GM19023 (cell line): ENCODE results near the gene WDR59.

Experiments
- ATAC-seq: cut with Tn5 transposase; IDR thresholded peaks from one replicate; pipeline ENCODE4 v1.9.1; 2021; ENCODE audit warnings: mild to moderate bottlenecking, moderate library complexity; ENCODE audit not compliant: unreplicated experiment

The WDR59 gene

GRCh38 chr16:74984194-74984528 lies 762 bp downstream of the WDR59 start:
- no peak for ATAC-seq

DNA sequence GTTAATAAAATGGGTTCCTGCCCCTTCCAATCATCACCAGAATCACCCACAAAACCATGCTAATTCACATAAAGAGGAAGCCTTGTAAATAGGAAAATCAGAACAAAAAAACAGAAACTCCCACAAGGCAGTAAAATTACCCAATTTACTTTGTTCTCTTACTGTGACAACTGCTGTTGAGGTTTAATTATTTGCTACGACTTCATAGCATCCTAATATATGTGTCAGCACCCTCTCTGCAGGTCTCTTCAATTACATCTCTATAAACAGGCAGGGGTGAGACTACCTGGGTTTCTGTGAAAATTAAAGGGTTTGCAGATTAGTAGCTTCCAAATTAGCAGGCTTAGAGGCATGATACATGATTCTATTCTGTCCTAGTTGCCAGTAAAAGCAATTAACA lies 2.7 kb downstream of the WDR59 start:
- no peak for ATAC-seq

DNA sequence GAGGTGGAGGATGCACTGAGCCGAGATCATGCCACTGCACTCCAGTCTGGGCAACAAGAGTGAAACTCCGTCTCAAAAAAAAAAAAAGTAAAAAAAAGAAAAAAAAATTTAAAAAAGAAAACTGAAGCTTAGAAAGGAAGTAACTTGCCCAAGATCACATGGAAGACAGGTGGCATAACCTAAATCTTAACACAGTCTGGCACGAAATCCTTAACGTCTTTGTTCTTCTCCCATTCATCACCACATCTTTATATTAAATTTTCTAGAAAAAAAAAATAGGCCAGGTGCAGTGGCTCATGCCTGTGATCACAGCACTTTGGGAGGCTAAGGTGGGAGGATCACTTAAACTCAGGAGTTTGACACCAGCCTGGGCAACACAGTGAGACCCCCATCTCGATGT lies 9.3 kb downstream of the WDR59 start:
- no peak for ATAC-seq

- no peak for ATAC-seq
These were observed 11.6 kb downstream of the WDR59 start for GRCh38 chr16:74973304-74973703.

DNA sequence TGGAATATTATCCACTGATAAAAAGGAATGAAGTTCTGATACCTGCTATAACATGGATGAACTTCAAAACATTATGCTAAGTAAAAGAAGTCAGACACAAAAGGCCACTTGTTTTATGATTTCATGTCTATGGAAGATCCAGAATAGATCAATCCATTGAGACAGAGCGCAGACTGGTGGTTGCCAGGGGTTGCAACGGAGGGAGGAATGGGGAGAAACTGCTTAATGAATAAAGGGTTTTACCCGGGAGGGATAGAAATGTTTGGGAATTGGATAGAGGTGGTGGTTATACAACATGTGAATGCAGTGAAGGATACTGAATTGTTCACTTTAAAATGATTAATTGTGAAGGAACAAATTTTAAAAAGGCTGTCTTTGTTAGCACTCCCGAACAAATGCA lies 30.2 kb downstream of the WDR59 start:
- no peak for ATAC-seq

GRCh38 chr16:74951681-74952080 lies 33.2 kb downstream of the WDR59 start:
- no peak for ATAC-seq

DNA sequence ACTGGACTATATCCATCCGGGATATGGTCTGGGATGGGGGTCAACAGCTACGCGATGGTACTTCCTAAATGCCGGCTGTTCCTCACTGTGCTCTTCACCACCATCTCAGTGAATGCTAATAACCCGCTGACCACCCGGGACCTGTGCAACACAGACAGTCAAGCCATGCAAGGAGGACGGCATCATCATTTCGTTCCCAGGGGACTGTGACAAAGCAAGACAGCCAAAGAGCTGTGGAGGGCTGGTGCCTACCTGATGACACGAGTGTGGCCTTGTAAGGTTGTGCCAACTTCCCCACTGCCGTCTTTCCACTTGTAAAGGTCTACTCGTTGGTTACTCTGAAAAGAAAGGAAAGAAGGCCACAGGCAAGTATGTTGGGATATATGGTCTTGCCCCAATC lies 33.7 kb downstream of the WDR59 start:
- no peak for ATAC-seq

DNA sequence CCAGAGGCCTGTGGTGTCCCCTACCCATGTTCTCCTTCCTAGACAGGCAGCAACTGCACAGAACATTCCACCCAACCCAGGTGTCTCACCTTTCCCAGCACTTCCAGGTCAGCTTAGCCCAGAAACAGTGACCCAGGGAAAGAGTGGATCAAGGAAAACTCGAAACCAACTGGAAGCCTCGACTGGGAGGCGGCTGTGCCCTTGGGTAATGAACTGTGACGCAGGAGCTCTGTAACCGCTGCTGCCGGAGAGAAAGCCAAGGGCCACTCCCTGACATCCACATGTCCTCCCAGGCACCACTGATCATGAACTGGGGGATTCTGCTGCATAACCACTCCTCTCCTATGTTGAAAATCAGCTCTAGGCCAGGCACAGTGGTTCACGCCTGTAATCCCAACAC lies 34.4 kb downstream of the WDR59 start:
- ATAC-seq: no peak

GRCh38 chr16:74949309-74949708 lies 35.6 kb downstream of the WDR59 start:
- no peak for ATAC-seq

GRCh38 chr16:74944466-74944865 lies 40.5 kb downstream of the WDR59 start:
- no peak for ATAC-seq

GRCh38 chr16:74942977-74943918 lies 41.7 kb downstream of the WDR59 start:
- ATAC-seq: no peak

DNA sequence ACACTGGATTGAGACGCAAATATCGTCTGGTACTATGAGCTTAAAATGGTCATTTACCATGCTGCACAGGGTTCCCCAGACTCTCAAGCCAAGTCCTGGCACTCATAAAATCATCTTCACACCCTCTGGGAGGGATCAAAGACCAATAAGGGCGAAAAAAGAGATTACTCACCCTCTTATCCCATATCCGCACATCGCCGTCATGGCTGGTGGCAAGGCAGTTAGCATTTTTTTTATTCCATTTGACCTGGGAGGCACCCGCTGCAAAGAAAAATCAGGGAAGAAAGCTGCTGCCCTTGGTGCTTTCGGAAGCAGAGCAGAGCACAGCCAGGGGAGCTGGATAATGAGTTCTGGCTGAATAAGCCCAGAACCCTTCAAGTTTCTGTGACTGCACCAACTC lies 42.4 kb downstream of the WDR59 start:
- ATAC-seq: no peak

DNA sequence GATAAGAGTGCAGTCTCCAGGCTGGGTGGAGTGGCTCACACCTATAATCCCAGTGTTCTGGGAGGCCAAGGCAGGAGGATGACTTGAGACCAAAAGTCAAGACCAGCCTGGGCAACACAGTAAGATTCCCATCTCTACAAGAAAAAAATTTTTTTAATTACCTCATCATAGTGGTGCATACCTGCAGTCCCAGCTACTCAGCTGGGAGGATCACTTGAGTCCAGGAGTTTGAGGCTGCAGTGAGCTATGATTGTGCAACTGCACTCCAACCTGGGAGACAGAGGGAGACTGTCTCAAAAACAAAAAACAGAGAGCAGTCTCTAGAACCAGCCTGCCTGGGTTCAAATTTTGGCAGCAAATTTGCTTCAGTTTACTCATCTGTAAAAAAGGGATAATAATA lies 45.2 kb downstream of the WDR59 start:
- no peak for ATAC-seq

GRCh38 chr16:74936902-74937560 lies 47.9 kb downstream of the WDR59 start:
- peak; percentile 93 for ATAC-seq

- no peak for ATAC-seq
These were observed 53.5 kb downstream of the WDR59 start for GRCh38 chr16:74931445-74931844.

GRCh38 chr16:74929636-74930035 lies 55.3 kb downstream of the WDR59 start:
- ATAC-seq: no peak

GRCh38 chr16:74926805-74927204 lies 58.1 kb downstream of the WDR59 start:
- no peak for ATAC-seq

GRCh38 chr16:74923766-74924460 lies 61.0 kb downstream of the WDR59 start:
- ATAC-seq: no peak

DNA sequence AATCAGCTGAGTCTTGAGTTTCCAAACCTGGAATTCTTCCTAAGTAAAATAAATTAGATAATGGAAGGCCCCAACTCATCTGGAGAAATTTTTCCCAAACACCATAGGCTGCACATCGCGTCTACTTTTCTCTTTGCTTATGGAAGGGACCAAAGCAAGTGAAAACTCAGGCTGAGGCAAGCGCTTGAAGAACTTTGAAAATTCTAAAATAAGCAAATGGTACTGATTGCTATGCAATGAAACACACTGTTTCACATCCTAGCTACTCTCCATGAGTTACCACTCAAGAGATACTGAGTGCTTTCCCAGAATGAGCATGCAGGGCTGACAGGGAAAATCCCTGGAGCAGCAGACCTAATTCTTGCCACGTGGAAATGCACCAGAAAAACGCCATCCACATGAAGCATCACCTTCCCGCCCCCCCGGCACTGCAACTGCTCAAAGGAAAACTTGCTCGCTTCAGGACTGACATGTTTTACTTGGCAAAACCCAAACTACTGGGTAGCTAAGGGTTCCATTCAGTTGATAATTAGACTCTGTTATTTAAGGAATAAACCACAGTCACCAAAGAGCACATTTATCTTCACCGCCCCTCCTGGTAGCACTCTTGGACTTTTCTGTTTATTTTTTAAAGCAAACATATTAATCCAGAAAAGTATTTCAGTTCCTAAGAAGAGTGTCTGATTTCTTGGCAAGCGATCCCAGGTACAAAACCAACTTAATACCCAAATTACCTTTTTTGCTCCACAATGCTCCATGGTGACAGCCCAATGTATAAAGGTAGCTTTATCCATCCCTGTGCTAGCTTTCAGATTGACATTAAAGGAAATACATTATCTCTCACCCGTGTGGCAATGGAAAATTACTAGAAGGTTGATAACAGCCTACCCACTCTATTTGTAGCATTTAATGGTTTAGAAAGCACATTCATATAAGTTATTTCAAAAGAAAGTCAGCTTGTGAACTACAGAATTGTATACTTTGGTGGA lies 62.5 kb downstream of the WDR59 start:
- no peak for ATAC-seq

- ATAC-seq: no peak
These were observed 63.9 kb downstream of the WDR59 start for GRCh38 chr16:74921051-74921450.

DNA sequence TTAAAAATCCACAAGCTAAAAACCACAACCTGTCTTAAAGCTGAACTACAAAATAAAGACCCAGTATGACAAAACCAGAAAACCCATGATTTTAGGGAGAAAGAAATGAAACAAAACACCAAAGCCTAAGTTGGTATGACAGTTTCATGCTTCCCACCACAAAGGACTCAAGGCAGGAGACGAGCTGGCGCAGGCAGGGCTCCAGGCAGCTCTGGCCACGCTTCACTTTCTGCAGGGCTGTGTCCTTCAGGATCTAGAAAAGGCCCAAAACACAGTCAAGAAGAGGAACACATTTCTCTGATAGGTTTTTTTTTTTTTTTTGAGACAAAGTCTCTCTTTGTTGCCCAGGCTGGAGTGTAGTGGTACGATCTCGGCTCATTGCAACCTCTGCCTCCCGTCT lies 75.3 kb downstream of the WDR59 start:
- no peak for ATAC-seq
